Effector memory CD8-positive, alpha-beta T cell (primary cell): ENCODE results near the gene TBC1D10A.

ENCODE experiments used
- ATAC-seq: fragments of 150-1000 bp; cut with Tn5 transposase; replicated peaks from 2 replicates; pipeline ENCODE4 v1.10.0; 2021; ENCODE audit warnings: mild to moderate bottlenecking, moderate library complexity
- DNase-seq, 3 experiments: peaks; one replicate each; pipeline ENCODE4 v3.0.0; 2021
- H3K27ac Mint-ChIP-seq, 2 donors: one replicate each; pipeline ENCODE4 v1.8.0; 2022; ENCODE audit warnings: mild to moderate bottlenecking in 2 of 2, mixed read lengths in 2 of 2, moderate library complexity in 2 of 2
- H3K27me3 Mint-ChIP-seq, 2 donors: one replicate each; pipeline ENCODE4 v1.8.0; 2022; ENCODE audit warnings: mixed read lengths in 2 of 2
- H3K36me3 Mint-ChIP-seq: one replicate; pipeline ENCODE4 v1.8.0; 2022; ENCODE audit warnings: mild to moderate bottlenecking, moderate library complexity, mixed read lengths; ENCODE audit not compliant: insufficient read depth
- H3K4me1 Mint-ChIP-seq, 2 donors: one replicate each; pipeline ENCODE4 v1.8.0; 2022; ENCODE audit warnings: low read depth in 2 of 2, mixed read lengths in 2 of 2
- H3K4me3 Mint-ChIP-seq, 2 donors: one replicate each; pipeline ENCODE4 v1.8.0; 2022; ENCODE audit warnings: mild to moderate bottlenecking in 2 of 2, mixed read lengths in 2 of 2, moderate library complexity in 2 of 2
- H3K9me3 Mint-ChIP-seq, 2 donors: one replicate each; pipeline ENCODE4 v1.8.0; 2022; ENCODE audit warnings: mixed read lengths in 2 of 2

Gene TBC1D10A

DNA sequence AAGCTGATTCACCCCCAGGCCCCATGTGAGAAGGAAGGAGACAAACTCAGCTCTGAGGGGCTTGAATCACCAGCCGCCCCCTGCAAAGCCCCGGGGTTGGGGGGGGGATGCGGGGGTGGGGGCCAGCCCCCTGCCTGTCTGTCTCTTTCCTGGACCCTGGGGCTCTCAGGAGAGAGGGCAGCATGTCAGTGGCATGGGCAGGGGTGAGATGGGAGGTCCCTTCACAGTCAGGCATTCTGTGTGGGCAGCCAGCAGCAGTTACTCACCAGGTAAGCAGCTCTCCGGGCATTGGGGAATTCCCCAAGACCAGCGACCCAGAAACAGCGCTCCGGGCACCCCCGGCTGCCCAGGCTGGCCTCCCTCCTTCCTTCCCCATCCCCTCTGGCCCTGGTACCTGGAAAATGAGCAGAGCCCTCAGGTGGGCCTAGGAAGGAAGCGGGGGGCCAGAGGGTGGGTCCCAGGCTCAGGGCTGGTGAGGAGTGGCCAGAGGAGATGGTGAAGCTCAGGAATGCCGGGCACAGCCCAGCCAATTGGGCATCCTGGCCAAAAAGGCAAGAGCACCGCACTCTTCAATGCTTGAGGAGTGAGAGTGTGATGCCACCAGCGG is 76.0 kb downstream of the TBC1D10A start:
- ATAC-seq: no peak
- no peak overlapping the region for H3K27ac Mint-ChIP-seq
- no peaks in the 10 kb centered on the region for H3K9me3 Mint-ChIP-seq
- no peak overlapping the region for H3K4me3 Mint-ChIP-seq
- H3K4me1 Mint-ChIP-seq: peaks cover 19 to 22% of the 10 kb centered on the region in 2 donors
- H3K27me3 Mint-ChIP-seq: peaks cover 32 to 33% of the 10 kb centered on the region in 2 donors
- DNase-seq: no peak
- peaks cover 3% of the 10 kb centered on the region for H3K36me3 Mint-ChIP-seq

- no peak for DNase-seq
- no peak for ATAC-seq
- Mint-ChIP-seq H3K9me3 (no peaks in the 10 kb centered on the region), H3K27ac (no peak overlapping the region), H3K27me3 (peaks cover 34 to 39% of the 10 kb centered on the region in 2 donors), H3K4me1 (peaks cover 19 to 26% of the 10 kb centered on the region in 2 donors), H3K36me3 (peaks cover 3% of the 10 kb centered on the region), H3K4me3 (no peak overlapping the region)
These were observed 76.6 kb downstream of the TBC1D10A start for GRCh38 chr22:30250039-30250565.

DNA sequence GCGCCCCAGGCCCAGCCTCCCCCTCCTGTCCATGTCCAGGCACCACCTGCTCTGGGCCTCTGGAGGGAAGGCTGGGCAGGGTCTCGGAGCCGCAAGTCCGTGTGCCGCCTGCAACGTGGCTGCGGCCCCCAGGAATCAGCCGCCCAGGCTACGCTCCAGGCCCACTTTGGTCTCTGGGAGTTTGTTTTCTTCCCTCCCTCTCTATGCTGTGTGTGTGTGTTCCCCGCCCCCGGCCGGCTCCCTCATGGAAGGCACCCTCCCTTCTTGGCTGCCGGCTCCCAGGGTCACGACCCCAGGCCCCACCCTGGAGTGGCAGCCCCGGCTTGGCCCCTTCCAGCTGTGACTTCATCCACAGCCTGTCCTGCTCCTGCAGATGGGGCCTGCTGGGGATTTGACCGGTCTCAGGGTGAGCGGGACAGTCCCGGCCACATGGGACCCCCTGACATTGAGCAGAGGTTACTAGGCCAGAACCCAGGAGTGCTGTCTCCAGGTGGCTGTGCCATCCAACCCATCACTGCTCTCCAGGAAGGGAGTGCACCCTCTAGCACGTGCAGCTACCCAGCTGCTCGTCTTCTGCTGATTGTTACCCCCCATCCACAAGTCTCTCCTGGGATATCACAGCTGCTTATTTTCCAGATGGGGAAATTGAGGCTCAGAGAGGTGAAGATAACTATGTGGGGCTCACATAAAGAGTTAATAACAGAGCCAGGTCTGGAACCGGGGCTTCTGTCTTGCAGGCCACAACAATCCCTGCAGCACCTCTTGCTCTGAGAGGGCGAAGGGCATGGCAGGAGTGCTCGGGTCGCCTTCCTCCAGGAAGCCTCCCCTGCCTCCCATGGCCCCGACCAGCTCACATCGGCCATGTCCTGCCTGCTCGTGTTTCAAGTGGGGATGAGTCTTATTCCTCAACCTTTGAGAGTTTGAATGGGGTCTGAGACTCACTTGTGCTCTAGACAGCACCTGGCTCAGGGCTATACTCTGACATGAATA is 77.4 kb downstream of the TBC1D10A start:
- ATAC-seq: no peak
- no peak overlapping the region for H3K27ac Mint-ChIP-seq
- H3K4me3 Mint-ChIP-seq: no peak overlapping the region
- no peak for DNase-seq
- no peaks in the 10 kb centered on the region for H3K9me3 Mint-ChIP-seq
- H3K36me3 Mint-ChIP-seq: peaks cover 3% of the 10 kb centered on the region
- H3K4me1 Mint-ChIP-seq: peaks cover 19 to 26% of the 10 kb centered on the region in 2 donors
- H3K27me3 Mint-ChIP-seq: peaks cover 39 to 47% of the 10 kb centered on the region in 2 donors

DNA sequence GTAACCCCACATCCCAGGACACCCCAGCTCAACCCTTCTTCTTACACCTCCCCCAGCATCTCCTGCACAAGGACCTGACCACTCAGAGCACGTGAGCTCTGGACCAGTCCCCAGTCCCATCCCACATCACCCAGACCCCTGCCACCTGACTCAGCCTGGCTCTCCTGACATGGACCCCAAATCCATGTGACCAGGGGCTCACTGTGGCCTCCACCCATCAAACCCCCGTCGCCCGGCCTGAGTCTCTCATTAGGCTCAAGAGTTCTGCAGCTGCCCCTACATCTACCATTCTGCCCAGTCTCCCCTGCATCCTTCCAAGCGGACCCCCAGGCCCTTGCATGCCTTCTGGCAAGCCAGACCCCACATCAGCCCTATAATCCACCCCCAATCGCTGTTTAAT is 78.3 kb downstream of the TBC1D10A start:
- DNase-seq (no peak), ATAC-seq (no peak)
- H3K4me1 Mint-ChIP-seq: peaks cover 19 to 26% of the 10 kb centered on the region in 2 donors
- H3K27me3 Mint-ChIP-seq: peaks cover 40 to 50% of the 10 kb centered on the region in 2 donors
- no peak overlapping the region for H3K27ac Mint-ChIP-seq
- peaks cover 3% of the 10 kb centered on the region for H3K36me3 Mint-ChIP-seq
- peak overlapping the region in 1 of 2 donors; percentile 16 for H3K4me3 Mint-ChIP-seq
- H3K9me3 Mint-ChIP-seq: no peaks in the 10 kb centered on the region

GRCh38 chr22:30247974-30248373 is 78.8 kb downstream of the TBC1D10A start:
- DNase-seq (no peak), ATAC-seq (no peak)
- H3K9me3 Mint-ChIP-seq: no peaks in the 10 kb centered on the region
- H3K4me3 Mint-ChIP-seq: peak overlapping the region in 1 of 2 donors; percentile 16
- peaks cover 40 to 50% of the 10 kb centered on the region in 2 donors for H3K27me3 Mint-ChIP-seq
- peaks cover 3% of the 10 kb centered on the region for H3K36me3 Mint-ChIP-seq
- H3K4me1 Mint-ChIP-seq: peaks cover 19 to 24% of the 10 kb centered on the region in 2 donors
- no peak overlapping the region for H3K27ac Mint-ChIP-seq

DNA sequence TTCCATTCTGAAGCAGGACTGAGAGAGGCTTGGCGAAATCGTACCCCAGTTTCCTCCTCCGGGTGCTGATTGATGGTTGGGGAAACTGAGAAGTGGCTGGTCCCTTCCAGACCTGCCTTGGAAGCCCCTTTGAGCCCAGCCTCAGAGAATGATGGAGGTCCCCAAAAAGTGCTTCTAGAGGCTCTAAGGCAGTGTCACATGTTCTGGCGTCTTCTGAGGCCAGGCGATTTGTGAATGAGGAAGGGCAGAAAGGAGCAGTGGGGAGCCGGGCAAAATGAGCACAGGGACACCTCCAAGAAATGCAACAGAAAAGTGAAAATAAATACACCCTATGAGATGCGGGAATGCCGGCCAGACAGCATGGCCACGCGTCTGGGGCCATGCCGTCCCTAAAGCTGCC is 79.2 kb downstream of the TBC1D10A start:
- no peaks in the 10 kb centered on the region for H3K9me3 Mint-ChIP-seq
- H3K27ac Mint-ChIP-seq: no peak overlapping the region
- peaks cover 3% of the 10 kb centered on the region for H3K36me3 Mint-ChIP-seq
- DNase-seq (no peak), ATAC-seq (no peak)
- H3K27me3 Mint-ChIP-seq: peaks cover 40 to 50% of the 10 kb centered on the region in 2 donors
- peaks cover 19 to 20% of the 10 kb centered on the region in 2 donors for H3K4me1 Mint-ChIP-seq
- no peak overlapping the region for H3K4me3 Mint-ChIP-seq

GRCh38 chr22:30246814-30247376 is 79.8 kb downstream of the TBC1D10A start:
- Mint-ChIP-seq H3K27me3 (peaks cover 40 to 50% of the 10 kb centered on the region in 2 donors), H3K4me1 (peaks cover 19 to 20% of the 10 kb centered on the region in 2 donors), H3K27ac (peak overlapping the region in 1 of 2 donors; percentile 53), H3K36me3 (peaks cover 3% of the 10 kb centered on the region), H3K4me3 (peak overlapping the region; percentile 86 to 89), H3K9me3 (no peaks in the 10 kb centered on the region)
- DNase-seq (no peak), ATAC-seq (no peak)

DNA sequence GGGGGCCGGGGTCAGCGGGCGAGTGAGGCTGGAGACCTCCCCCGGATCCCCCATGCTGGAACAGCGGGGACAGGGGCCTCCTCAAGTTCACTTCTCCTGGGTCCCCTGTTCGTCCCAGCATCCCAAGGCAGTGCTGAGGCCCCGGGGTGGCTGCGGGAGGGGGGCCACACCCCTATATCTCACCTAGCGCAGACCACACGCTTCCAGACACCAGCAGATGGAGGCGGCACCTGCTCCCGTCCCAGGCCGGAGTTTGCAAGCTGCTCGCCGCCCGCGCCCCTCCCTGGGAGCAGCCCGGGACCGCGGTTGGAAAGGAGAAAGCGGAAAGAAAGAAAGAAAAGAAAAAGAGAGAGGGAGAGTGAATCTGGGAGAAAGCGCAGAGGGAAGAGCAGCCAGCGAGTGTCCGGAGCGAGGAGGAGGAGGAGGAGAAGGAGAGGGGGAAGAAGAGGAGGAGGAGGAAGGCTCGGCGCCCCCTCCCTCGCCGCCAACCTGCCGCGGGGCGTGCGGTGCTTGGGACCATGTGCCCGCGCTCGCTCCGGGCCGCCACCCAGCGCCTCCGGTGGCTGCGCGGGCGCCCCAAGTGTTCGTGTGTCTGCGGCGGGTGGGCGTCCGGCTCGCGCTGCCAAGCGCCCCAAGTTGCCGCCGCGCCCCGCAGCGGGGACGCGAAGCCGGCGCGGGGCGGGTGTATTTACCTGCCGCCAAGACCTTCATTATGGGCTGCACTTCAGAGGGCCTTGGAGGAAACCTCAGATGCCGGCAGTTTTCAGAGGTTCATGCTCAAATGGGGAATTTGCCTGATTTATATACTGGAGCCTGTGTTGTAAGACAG is 80.5 kb downstream of the TBC1D10A start, which contains the start of gene LIF:
Gene LIF, minus strand, starts transcription at position 775 of the 829 bp plus-strand sequence. Its CDS starts 64 bp downstream, at position 711.
- Mint-ChIP-seq H3K9me3 (no peaks in the 10 kb centered on the region), H3K4me3 (peak within 1 kb of the TSS; percentile 86 to 89), H3K27ac (peak within 1 kb of the TSS; percentile 53 to 75), H3K36me3 (peaks cover 3% of the 10 kb centered on the region), H3K27me3 (peaks cover 40 to 50% of the 10 kb centered on the region in 2 donors), H3K4me1 (peaks cover 19 to 20% of the 10 kb centered on the region in 2 donors)
- peak; percentile 30 to 46 (median 31) for DNase-seq
- ATAC-seq: peak; percentile 94

GRCh38 chr22:30245181-30245984 is 81.4 kb downstream of the TBC1D10A start:
- Mint-ChIP-seq H3K27me3 (peaks cover 40 to 50% of the 10 kb centered on the region in 2 donors), H3K9me3 (no peaks in the 10 kb centered on the region), H3K27ac (peak overlapping the region; percentile 44 to 75), H3K36me3 (peaks cover 3% of the 10 kb centered on the region), H3K4me3 (peak overlapping the region; percentile 86 to 89), H3K4me1 (peaks cover 19 to 20% of the 10 kb centered on the region in 2 donors)
- ATAC-seq (no peak), DNase-seq (no peak)

DNA sequence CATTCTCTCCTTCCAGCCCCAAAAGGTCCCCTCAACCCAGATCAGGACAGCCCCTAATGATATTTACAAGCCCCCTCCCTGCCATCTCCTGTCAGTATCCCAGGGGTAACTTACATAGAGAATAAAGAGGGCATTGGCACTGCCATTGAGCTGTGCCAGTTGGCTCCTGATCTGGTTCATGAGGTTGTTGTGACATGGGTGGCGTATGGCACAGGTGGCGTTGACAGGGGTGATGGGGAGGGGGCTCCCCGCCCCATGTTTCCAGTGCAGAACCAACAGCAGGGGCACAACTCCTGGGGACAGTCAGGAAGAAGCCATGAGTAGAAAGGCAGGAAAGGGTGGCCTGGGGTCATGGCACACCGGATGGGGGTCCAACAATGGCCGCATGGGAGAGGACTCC is 82.1 kb downstream of the TBC1D10A start:
- peak overlapping the region in 1 of 2 donors; percentile 14 for H3K4me3 Mint-ChIP-seq
- peaks cover 40 to 50% of the 10 kb centered on the region in 2 donors for H3K27me3 Mint-ChIP-seq
- H3K9me3 Mint-ChIP-seq: no peaks in the 10 kb centered on the region
- peak overlapping the region in 1 of 2 donors; percentile 56 for H3K27ac Mint-ChIP-seq
- DNase-seq (no peak), ATAC-seq (no peak)
- peaks cover 3% of the 10 kb centered on the region for H3K36me3 Mint-ChIP-seq
- peaks cover 19 to 20% of the 10 kb centered on the region in 2 donors for H3K4me1 Mint-ChIP-seq

DNA sequence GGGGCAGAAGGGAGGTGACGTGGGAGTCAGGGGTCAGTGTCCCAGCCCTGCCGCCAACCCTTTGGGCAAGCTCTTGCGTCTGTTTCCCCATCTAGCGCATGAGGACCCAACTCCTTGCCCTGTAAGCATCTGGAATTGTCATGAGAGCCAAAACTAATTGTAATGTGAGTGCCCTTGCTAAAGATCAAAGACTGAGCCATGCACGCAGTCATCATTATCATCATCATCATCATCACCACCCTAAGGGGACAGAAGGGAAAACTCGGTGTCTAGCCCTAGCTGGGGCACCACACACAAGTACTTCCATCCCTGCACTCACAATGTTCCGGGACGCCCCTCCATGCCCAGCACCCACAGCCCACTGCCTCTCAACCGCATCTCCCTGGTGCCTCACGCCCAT is 82.7 kb downstream of the TBC1D10A start:
- DNase-seq: no peak
- Mint-ChIP-seq H3K4me1 (peaks cover 19 to 20% of the 10 kb centered on the region in 2 donors), H3K4me3 (no peak overlapping the region), H3K9me3 (no peaks in the 10 kb centered on the region), H3K27ac (peak overlapping the region in 1 of 2 donors; percentile 56), H3K27me3 (peaks cover 40 to 50% of the 10 kb centered on the region in 2 donors), H3K36me3 (peaks cover 3% of the 10 kb centered on the region)
- no peak for ATAC-seq

GRCh38 chr22:30243661-30244060 is 83.1 kb downstream of the TBC1D10A start:
- ATAC-seq (no peak), DNase-seq (no peak)
- peaks cover 3% of the 10 kb centered on the region for H3K36me3 Mint-ChIP-seq
- no peak overlapping the region for H3K27ac Mint-ChIP-seq
- H3K9me3 Mint-ChIP-seq: no peaks in the 10 kb centered on the region
- H3K4me1 Mint-ChIP-seq: peaks cover 16 to 18% of the 10 kb centered on the region in 2 donors
- peaks cover 38 to 47% of the 10 kb centered on the region in 2 donors for H3K27me3 Mint-ChIP-seq
- H3K4me3 Mint-ChIP-seq: no peak overlapping the region
